Mesodermal cell (in vitro differentiated cells): Measurements from ENCODE around the gene APOL6.

ENCODE experiments used
- H3K27ac ChIP-seq: 2 replicates; pipeline ENCODE4 v1.7.0; 2013; ENCODE audit warnings: mild to moderate bottlenecking, low read depth, low read length, moderate library complexity; ENCODE audit not compliant: severe bottlenecking
- H3K36me3 ChIP-seq: 2 replicates; pipeline ENCODE4 v1.7.1; 2013; ENCODE audit warnings: mild to moderate bottlenecking, low read length, moderate library complexity; ENCODE audit not compliant: control insufficient read depth, insufficient read depth
- H3K4me1 ChIP-seq: one replicate; pipeline ENCODE4 v1.7.1; 2013; ENCODE audit warnings: mild to moderate bottlenecking, low read length; ENCODE audit not compliant: insufficient read depth, control insufficient read depth, poor library complexity, severe bottlenecking
- H3K4me3 ChIP-seq: 2 replicates; pipeline ENCODE4 v1.7.0; 2013; ENCODE audit warnings: low read length, control low read depth, mild to moderate bottlenecking; ENCODE audit not compliant: insufficient read depth, poor library complexity, severe bottlenecking; ENCODE audit errors: extremely low read depth
- H3K9me3 ChIP-seq: 2 replicates; pipeline ENCODE4 v1.7.1; 2013; ENCODE audit warnings: mild to moderate bottlenecking, low read length, moderate library complexity; ENCODE audit not compliant: control insufficient read depth
- WGBS, 2 experiments: methylation state at CpG; one replicate each; pipeline ENCODE4 v1.1.5; 2013; ENCODE audit warnings: missing lambda C conversion rate in 2 of 2; ENCODE audit not compliant: insufficient coverage in 2 of 2; 5-methylcytosine and 5-hydroxymethylcytosine counted together

The APOL6 gene

GRCh38 chr22:35628732-35629131 lies 19.5 kb upstream of the APOL6 start:
- WGBS, 2 experiments: 56% methylated on average over 1 of the region's 3 CpGs; no CpG with 5 or more reads in 1 of the 2 experiments
- Histone ChIP-seq H3K36me3 (no peaks in the 10 kb centered on the region), H3K27ac (no peak overlapping the region)

GRCh38 chr22:35629406-35630216 lies 18.6 kb upstream of the APOL6 start:
- 0 to 31% methylated on average over 1 to 5 of the region's 9 CpGs for WGBS, 2 experiments
- no peaks in the 10 kb centered on the region for H3K36me3 ChIP-seq
- no peak overlapping the region for H3K4me3 ChIP-seq
- H3K9me3 ChIP-seq: no peaks in the 10 kb centered on the region
- H3K27ac ChIP-seq: peak overlapping the region; percentile 66
- H3K4me1 ChIP-seq: peaks cover 6% of the 10 kb centered on the region

More at GRCh38 chr22:35628732-35629131, 19.5 kb upstream of the APOL6 start:
- Histone ChIP-seq H3K4me3 (no peak overlapping the region), H3K9me3 (no peaks in the 10 kb centered on the region), H3K4me1 (peaks cover 6% of the 10 kb centered on the region)

GRCh38 chr22:35630387-35630793 lies 17.9 kb upstream of the APOL6 start:
- WGBS, 2 experiments: no CpG with 5 or more reads among the region's 4 CpGs
- Histone ChIP-seq H3K9me3 (no peaks in the 10 kb centered on the region), H3K4me3 (no peak overlapping the region), H3K4me1 (peaks cover 6% of the 10 kb centered on the region), H3K36me3 (no peaks in the 10 kb centered on the region), H3K27ac (no peak overlapping the region)

GRCh38 chr22:35630891-35631290 lies 17.4 kb upstream of the APOL6 start:
- 78 to 96% methylated on average over 4 to 7 of the region's 9 CpGs for WGBS, 2 experiments
- H3K9me3 ChIP-seq: no peaks in the 10 kb centered on the region
- H3K4me1 ChIP-seq: peaks cover 6% of the 10 kb centered on the region
- no peaks in the 10 kb centered on the region for H3K36me3 ChIP-seq
- no peak overlapping the region for H3K27ac ChIP-seq
- H3K4me3 ChIP-seq: no peak overlapping the region

- WGBS, 2 experiments: 71 to 75% methylated on average over 4 to 5 of the region's 5 CpGs
- H3K9me3 ChIP-seq: no peaks in the 10 kb centered on the region
- H3K36me3 ChIP-seq: no peaks in the 10 kb centered on the region
- no peak overlapping the region for H3K4me3 ChIP-seq
- peaks cover 6% of the 10 kb centered on the region for H3K4me1 ChIP-seq
- H3K27ac ChIP-seq: no peak overlapping the region
These were observed 16.6 kb upstream of the APOL6 start for GRCh38 chr22:35631597-35631996.

- no peaks in the 10 kb centered on the region for H3K9me3 ChIP-seq
- no peak overlapping the region for H3K27ac ChIP-seq
- peaks cover under 1% of the 10 kb centered on the region for H3K4me1 ChIP-seq
- WGBS, 2 experiments: 80% methylated on average over 1 of the region's 3 CpGs; no CpG with 5 or more reads in 1 of the 2 experiments
- H3K4me3 ChIP-seq: no peak overlapping the region
- no peaks in the 10 kb centered on the region for H3K36me3 ChIP-seq
These were observed 15.3 kb upstream of the APOL6 start for GRCh38 chr22:35632935-35633334.

GRCh38 chr22:35633520-35633919 lies 14.7 kb upstream of the APOL6 start:
- H3K4me3 ChIP-seq: no peak overlapping the region
- 90 to 95% methylated on average over 18 of the region's 18 CpGs for WGBS, 2 experiments
- H3K36me3 ChIP-seq: no peaks in the 10 kb centered on the region
- no peaks in the 10 kb centered on the region for H3K9me3 ChIP-seq
- H3K4me1 ChIP-seq: peaks cover 4% of the 10 kb centered on the region
- H3K27ac ChIP-seq: no peak overlapping the region

GRCh38 chr22:35634015-35634414 lies 14.2 kb upstream of the APOL6 start:
- no peak overlapping the region for H3K27ac ChIP-seq
- 83 to 85% methylated on average over 3 of the region's 5 CpGs for whole genome bisulfite sequencing, 2 experiments
- H3K36me3 ChIP-seq: no peaks in the 10 kb centered on the region
- peaks cover 4% of the 10 kb centered on the region for H3K4me1 ChIP-seq
- no peaks in the 10 kb centered on the region for H3K9me3 ChIP-seq
- no peak overlapping the region for H3K4me3 ChIP-seq

- Histone ChIP-seq H3K9me3 (no peaks in the 10 kb centered on the region), H3K27ac (no peak overlapping the region), H3K36me3 (no peaks in the 10 kb centered on the region), H3K4me1 (peaks cover 4% of the 10 kb centered on the region), H3K4me3 (no peak overlapping the region)
- 83 to 90% methylated on average over 2 of the region's 3 CpGs for WGBS, 2 experiments
These were observed 13.2 kb upstream of the APOL6 start for GRCh38 chr22:35634943-35635540.

GRCh38 chr22:35637254-35637653 lies 11.0 kb upstream of the APOL6 start:
- Histone ChIP-seq H3K4me3 (no peak overlapping the region), H3K27ac (no peak overlapping the region), H3K9me3 (no peaks in the 10 kb centered on the region), H3K4me1 (peaks cover 4% of the 10 kb centered on the region), H3K36me3 (no peaks in the 10 kb centered on the region)
- 65 to 78% methylated on average over 4 of the region's 5 CpGs for WGBS, 2 experiments

GRCh38 chr22:35638001-35638400 lies 10.2 kb upstream of the APOL6 start:
- Histone ChIP-seq H3K9me3 (no peaks in the 10 kb centered on the region), H3K36me3 (no peaks in the 10 kb centered on the region), H3K27ac (peak overlapping the region; percentile 23), H3K4me3 (no peak overlapping the region), H3K4me1 (peaks cover 4% of the 10 kb centered on the region)
- 100% methylated on average over 2 to 5 of the region's 5 CpGs for WGBS, 2 experiments
